Measurements from ENCODE around the gene TENM4. TPM values are rescaled to one million over a fixed set of nuclear protein-coding genes. Genes with fewer than 3 reads are reported as not detected.

TENM4 gene
- total RNA-seq, 4 donors from 2014 or later, result 0.88 to 61.5 (median 4.0) TPM

DNA sequence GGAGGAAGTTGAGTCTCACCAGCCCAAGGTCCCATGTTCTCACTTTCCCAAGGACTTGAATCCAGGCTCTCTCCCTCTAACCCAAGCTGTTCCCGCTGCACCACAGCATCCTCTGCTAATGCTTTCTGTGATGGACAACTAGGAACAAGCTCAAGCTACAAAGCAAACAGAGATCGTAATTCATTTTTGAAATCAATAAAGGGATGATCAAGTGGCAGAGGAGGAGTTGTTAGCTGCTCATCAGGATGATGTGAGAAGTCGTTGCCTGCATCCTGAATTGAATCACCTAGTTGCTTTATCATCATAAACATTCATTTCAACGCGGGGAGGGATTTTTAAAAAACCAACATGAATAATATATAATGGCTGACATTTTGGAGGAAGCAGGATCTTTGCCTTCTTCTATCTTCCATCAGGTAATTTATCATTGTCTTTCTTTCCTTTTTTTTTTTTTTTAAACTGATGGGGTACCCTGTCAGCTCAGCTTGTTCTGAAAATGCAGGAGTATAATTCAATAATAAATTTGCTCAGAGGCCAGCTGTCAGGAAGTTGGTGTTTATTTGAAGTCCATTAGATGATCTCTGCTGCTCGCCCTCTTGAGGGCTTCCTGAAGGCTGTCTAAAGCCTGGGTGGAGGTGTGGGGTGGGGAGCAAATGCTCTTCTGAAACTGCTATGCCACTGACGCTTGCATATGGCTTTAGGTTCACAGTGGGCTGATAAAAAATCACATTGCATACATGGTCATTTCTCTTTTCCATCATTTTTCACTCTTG lies 691.7 kb downstream of the TENM4 start:
- no peak overlapping the region for H3K4me3 ChIP-seq
- no peaks in the 10 kb centered on the region for H3K9me3 ChIP-seq
- intact Hi-C loops (cut with DNase I; ENCODE audit: low total_unique reads), result no loop called here
- no peak for DNase-seq
- TF ChIP-seq POLR2A (IDR thresholded peaks at IDR 0.05), result no peak
- TF ChIP-seq, protein P1, sequence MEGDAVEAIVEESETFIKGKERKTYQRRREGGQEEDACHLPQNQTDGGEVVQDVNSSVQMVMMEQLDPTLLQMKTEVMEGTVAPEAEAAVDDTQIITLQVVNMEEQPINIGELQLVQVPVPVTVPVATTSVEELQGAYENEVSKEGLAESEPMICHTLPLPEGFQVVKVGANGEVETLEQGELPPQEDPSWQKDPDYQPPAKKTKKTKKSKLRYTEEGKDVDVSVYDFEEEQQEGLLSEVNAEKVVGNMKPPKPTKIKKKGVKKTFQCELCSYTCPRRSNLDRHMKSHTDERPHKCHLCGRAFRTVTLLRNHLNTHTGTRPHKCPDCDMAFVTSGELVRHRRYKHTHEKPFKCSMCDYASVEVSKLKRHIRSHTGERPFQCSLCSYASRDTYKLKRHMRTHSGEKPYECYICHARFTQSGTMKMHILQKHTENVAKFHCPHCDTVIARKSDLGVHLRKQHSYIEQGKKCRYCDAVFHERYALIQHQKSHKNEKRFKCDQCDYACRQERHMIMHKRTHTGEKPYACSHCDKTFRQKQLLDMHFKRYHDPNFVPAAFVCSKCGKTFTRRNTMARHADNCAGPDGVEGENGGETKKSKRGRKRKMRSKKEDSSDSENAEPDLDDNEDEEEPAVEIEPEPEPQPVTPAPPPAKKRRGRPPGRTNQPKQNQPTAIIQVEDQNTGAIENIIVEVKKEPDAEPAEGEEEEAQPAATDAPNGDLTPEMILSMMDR (IDR thresholded peaks at IDR 0.05), result no peak
- no peaks in the 10 kb centered on the region for H3K36me3 ChIP-seq
- H3K27ac ChIP-seq, result no peak overlapping the region
- no peaks in the 10 kb centered on the region for H3K27me3 ChIP-seq
- no peaks in the 10 kb centered on the region for H3K4me1 ChIP-seq

DNA sequence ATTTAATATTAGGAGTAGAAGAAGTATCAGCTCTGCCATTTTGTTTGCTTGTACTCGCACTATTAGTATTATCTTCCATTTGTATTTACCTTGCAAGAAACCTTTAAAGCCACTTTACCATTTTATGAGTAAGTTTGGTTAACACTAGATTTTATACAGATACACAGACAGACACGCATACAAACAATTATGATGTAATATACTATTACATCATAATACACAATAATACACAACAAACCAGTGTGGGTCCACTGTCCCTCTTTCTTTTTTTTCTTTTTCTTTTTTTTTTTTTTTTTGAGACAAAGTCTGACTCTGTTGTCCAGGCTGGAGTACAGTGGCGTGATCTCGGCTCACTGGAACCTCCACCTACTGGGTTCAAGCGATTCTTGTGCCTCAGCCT lies 695.9 kb downstream of the TENM4 start:
- Histone ChIP-seq H3K27ac (no peak overlapping the region), H3K4me3 (no peak overlapping the region), H3K9me3 (no peaks in the 10 kb centered on the region), H3K27me3 (no peaks in the 10 kb centered on the region), H3K4me1 (no peaks in the 10 kb centered on the region), H3K36me3 (no peaks in the 10 kb centered on the region)
- no peak for DNase-seq
- TF ChIP-seq, protein P1 (IDR thresholded peaks at IDR 0.05), result no peak
- TF ChIP-seq POLR2A (IDR thresholded peaks at IDR 0.05), result no peak
- intact Hi-C loops (cut with DNase I; ENCODE audit: low total_unique reads), result no loop called here

DNA sequence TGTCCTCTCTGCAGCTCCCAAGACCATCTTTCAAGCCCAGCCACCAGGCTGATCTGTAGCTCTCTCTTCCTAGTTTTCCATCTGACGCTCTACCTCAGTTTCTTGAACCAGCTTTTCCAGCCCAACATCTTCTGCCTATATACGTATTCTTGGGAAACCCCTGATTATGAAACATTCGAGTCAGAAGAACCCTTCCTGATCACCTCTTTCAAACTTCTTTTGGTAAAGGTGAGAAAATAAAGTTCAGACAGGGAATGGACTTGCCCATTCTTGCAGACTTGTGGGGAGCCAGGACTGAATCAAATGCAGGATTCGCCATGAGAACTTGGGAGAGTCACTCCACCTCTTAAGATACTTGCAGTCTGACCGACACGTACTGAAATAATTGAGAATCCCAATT lies 696.6 kb downstream of the TENM4 start:
- intact Hi-C loops (cut with DNase I; ENCODE audit: low total_unique reads), result no loop called here
- no peaks in the 10 kb centered on the region for H3K36me3 ChIP-seq
- H3K9me3 ChIP-seq, result no peaks in the 10 kb centered on the region
- DNase-seq, result no peak
- H3K4me1 ChIP-seq, result no peaks in the 10 kb centered on the region
- H3K27me3 ChIP-seq, result no peaks in the 10 kb centered on the region
- H3K27ac ChIP-seq, result no peak overlapping the region
- H3K4me3 ChIP-seq, result no peak overlapping the region
- TF ChIP-seq POLR2A (IDR thresholded peaks at IDR 0.05), result no peak
- TF ChIP-seq, protein P1 (IDR thresholded peaks at IDR 0.05), result no peak

DNA sequence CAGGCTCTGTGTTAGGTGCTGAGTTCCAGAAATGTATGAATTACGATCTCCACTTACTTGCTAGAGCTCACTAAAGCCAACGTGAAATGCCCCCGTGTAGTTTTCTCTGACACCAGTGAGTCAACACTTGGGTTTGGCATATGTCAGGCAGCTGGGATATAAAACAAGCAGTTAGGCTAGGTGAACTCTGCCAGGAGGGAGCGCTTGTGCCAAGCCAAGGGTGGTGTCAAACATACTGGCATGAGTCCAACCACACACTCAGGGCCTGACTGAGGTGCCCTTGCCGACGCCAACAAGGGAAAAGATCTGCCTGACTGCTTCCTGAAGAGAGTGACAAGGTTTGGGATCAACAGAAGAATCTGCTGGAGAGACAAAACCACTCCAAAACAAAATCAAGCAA lies 698.4 kb downstream of the TENM4 start:
- H3K4me1 ChIP-seq, result no peaks in the 10 kb centered on the region
- no peak for DNase-seq
- no peaks in the 10 kb centered on the region for H3K36me3 ChIP-seq
- no peaks in the 10 kb centered on the region for H3K9me3 ChIP-seq
- no peaks in the 10 kb centered on the region for H3K27me3 ChIP-seq
- no peak overlapping the region for H3K4me3 ChIP-seq
- H3K27ac ChIP-seq, result no peak overlapping the region
- intact Hi-C loops (cut with DNase I; ENCODE audit: low total_unique reads), result no loop called here
- TF ChIP-seq POLR2A (IDR thresholded peaks at IDR 0.05), result no peak
- TF ChIP-seq, protein P1 (IDR thresholded peaks at IDR 0.05), result no peak

DNA sequence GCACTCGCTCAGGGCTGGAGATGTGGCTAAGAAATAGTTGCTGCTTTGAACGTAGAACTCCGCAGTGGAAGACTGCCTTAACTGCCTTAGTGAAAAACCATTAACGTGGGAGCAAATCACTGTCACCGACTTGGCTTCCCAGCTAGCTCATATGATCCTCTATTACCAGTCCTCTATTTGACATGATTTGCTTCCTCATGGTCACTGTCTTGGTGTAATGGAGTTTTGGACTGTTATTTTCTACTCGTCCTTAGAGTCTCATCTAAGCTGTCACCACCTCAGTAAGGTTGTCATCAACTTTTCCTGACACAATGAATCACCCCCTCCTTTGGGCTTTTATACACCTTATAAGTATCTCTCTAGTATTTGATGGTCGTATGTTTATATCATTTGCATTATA lies 699.1 kb downstream of the TENM4 start:
- no peak for TF ChIP-seq POLR2A (IDR thresholded peaks at IDR 0.05)
- TF ChIP-seq, protein P1 (IDR thresholded peaks at IDR 0.05), result no peak
- Histone ChIP-seq H3K4me3 (no peak overlapping the region), H3K27ac (no peak overlapping the region), H3K9me3 (no peaks in the 10 kb centered on the region), H3K36me3 (no peaks in the 10 kb centered on the region), H3K27me3 (no peaks in the 10 kb centered on the region), H3K4me1 (no peaks in the 10 kb centered on the region)
- intact Hi-C loops (cut with DNase I; ENCODE audit: low total_unique reads), result no loop called here
- DNase-seq, result no peak

Measured in uterus (tissue), 4 donors.